Measurements from ENCODE around the gene CRYBG2. TPM values are rescaled to one million over a fixed set of nuclear protein-coding genes. Genes with fewer than 3 reads are reported as not detected.

Gene CRYBG2
- total RNA-seq, 1 experiment from 2014 or later = 21.1 TPM

GRCh38 chr1:26373789-26374188 is 19.9 kb upstream of the CRYBG2 start:
- peaks cover 7% of the 10 kb centered on the region for H3K27me3 Mint-ChIP-seq (ENCODE audit: low read depth)
- ChIA-PET CTCF (interaction anchor here (0.8 to 2.4 kb wide), 5 partner anchors 9 to 140 kb away, joined by 3 to 12 read pairs (median 6); partner anchors contain the start of gene CEP85), POLR2A (no interaction called here)
- no peak overlapping the region for H3K27ac Mint-ChIP-seq
- peaks cover 19% of the 10 kb centered on the region for H3K4me1 Mint-ChIP-seq
- H3K36me3 Mint-ChIP-seq = no peaks in the 10 kb centered on the region; the same call in 1 of the 2 replicates
- TF ChIP-seq ZSCAN18 (CRISPR knock-in tag; IDR thresholded peaks at IDR 0.05) = no peak
- no peak for TF ChIP-seq AFF4 (CRISPR knock-in tag; IDR thresholded peaks at IDR 0.05; ENCODE audit: borderline replicate concordance)
- TF ChIP-seq SMAD3 (CRISPR knock-in tag; IDR thresholded peaks at IDR 0.05; ENCODE audit: borderline replicate concordance) = no peak
- no peak for TF ChIP-seq GABPB1 (CRISPR knock-in tag; IDR thresholded peaks at IDR 0.05)
- no peak for TF ChIP-seq OVOL2 (CRISPR knock-in tag; IDR thresholded peaks at IDR 0.05; ENCODE audit: borderline replicate concordance)
- no peak for TF ChIP-seq USF1 (CRISPR knock-in tag; IDR thresholded peaks at IDR 0.05)
- TF ChIP-seq ZNF423 (CRISPR knock-in tag; IDR thresholded peaks at IDR 0.05) = no peak
- TF ChIP-seq PRDM15 (CRISPR knock-in tag; IDR thresholded peaks at IDR 0.05) = no peak
- no peak for TF ChIP-seq CBFB (CRISPR knock-in tag; IDR thresholded peaks at IDR 0.05; ENCODE audit: low read depth)
- TF ChIP-seq MAX (CRISPR knock-in tag; IDR thresholded peaks at IDR 0.05) = no peak
- TF ChIP-seq ZNF425 (CRISPR knock-in tag; conservative IDR thresholded peaks at IDR 0.05) = no peak
- no peak for TF ChIP-seq ZBTB21 (CRISPR knock-in tag; IDR thresholded peaks at IDR 0.05; ENCODE audit: borderline replicate concordance)
- TF ChIP-seq ZBTB43 (CRISPR knock-in tag; IDR thresholded peaks at IDR 0.05) = no peak
- TF ChIP-seq ATF3 (CRISPR knock-in tag; conservative IDR thresholded peaks at IDR 0.05) = no peak
- no peak for TF ChIP-seq SMAD4 (CRISPR knock-in tag; IDR thresholded peaks at IDR 0.05)
- no peak for TF ChIP-seq CREM (CRISPR knock-in tag; IDR thresholded peaks at IDR 0.05)
- no peak for TF ChIP-seq ETV6 (CRISPR knock-in tag; IDR thresholded peaks at IDR 0.05)
- no peak for TF ChIP-seq ZNF671 (CRISPR knock-in tag; IDR thresholded peaks at IDR 0.05)
- no peak for TF ChIP-seq E2F5 (CRISPR knock-in tag; IDR thresholded peaks at IDR 0.05)
- H3K4me3 Mint-ChIP-seq = no peak overlapping the region
- no peak for DNase-seq (ENCODE audit: low spot score)
- peaks cover 5% of the 10 kb centered on the region for H3K9me3 Mint-ChIP-seq
- ATAC-seq = no peak

Measured in WTC11 (cell line).